Mesodermal cell (in vitro differentiated cells): ENCODE results near the gene LSM2.
"Not testable (repeated sequence)": the region's sequence is repeated elsewhere in the genome, so short reads cannot be mapped to it uniquely, and the experiment has no call there.

ENCODE experiments used
- H3K27ac ChIP-seq: 2 replicates; pipeline ENCODE4 v1.7.0; 2013; ENCODE audit warnings: mild to moderate bottlenecking, low read depth, low read length, moderate library complexity; ENCODE audit not compliant: severe bottlenecking
- H3K36me3 ChIP-seq: 2 replicates; pipeline ENCODE4 v1.7.1; 2013; ENCODE audit warnings: mild to moderate bottlenecking, low read length, moderate library complexity; ENCODE audit not compliant: control insufficient read depth, insufficient read depth
- H3K4me1 ChIP-seq: one replicate; pipeline ENCODE4 v1.7.1; 2013; ENCODE audit warnings: mild to moderate bottlenecking, low read length; ENCODE audit not compliant: insufficient read depth, control insufficient read depth, poor library complexity, severe bottlenecking
- H3K4me3 ChIP-seq: 2 replicates; pipeline ENCODE4 v1.7.0; 2013; ENCODE audit warnings: low read length, control low read depth, mild to moderate bottlenecking; ENCODE audit not compliant: insufficient read depth, poor library complexity, severe bottlenecking; ENCODE audit errors: extremely low read depth
- H3K9me3 ChIP-seq: 2 replicates; pipeline ENCODE4 v1.7.1; 2013; ENCODE audit warnings: mild to moderate bottlenecking, low read length, moderate library complexity; ENCODE audit not compliant: control insufficient read depth
- WGBS, 2 experiments: methylation state at CpG; one replicate each; pipeline ENCODE4 v1.1.5; 2013; ENCODE audit warnings: missing lambda C conversion rate in 2 of 2; ENCODE audit not compliant: insufficient coverage in 2 of 2; 5-methylcytosine and 5-hydroxymethylcytosine counted together

The LSM2 gene

GRCh38 chr6:31826793-31827285 lies 20.1 kb upstream of the LSM2 start:
- Histone ChIP-seq H3K9me3 (no peaks in the 10 kb centered on the region), H3K4me3 (peak overlapping the region; percentile 38), H3K4me1 (peaks cover 10% of the 10 kb centered on the region), H3K36me3 (no peaks in the 10 kb centered on the region), H3K27ac (peak overlapping the region; percentile 94)
- 0 to 8% methylated on average over 6 to 7 of the region's 13 CpGs for WGBS, 2 experiments

GRCh38 chr6:31825553-31825952 lies 18.8 kb upstream of the LSM2 start:
- WGBS, 2 experiments: 65% methylated on average over 2 of the region's 4 CpGs; no CpG with 5 or more reads in 1 of the 2 experiments
- Histone ChIP-seq H3K9me3 (no peaks in the 10 kb centered on the region), H3K4me3 (no peak overlapping the region), H3K4me1 (peaks cover 7% of the 10 kb centered on the region), H3K27ac (peak overlapping the region; percentile 16), H3K36me3 (no peaks in the 10 kb centered on the region)

- H3K36me3 ChIP-seq, H3K4me1 ChIP-seq, H3K27ac ChIP-seq, H3K4me3 ChIP-seq, H3K9me3 ChIP-seq: not testable (repeated sequence)
- WGBS, 2 experiments: 95 to 100% methylated on average over 2 to 3 of the region's 9 CpGs
These were observed 16.9 kb upstream of the LSM2 start for GRCh38 chr6:31823592-31824196.

- peak overlapping the region; percentile 48 for H3K4me3 ChIP-seq
- H3K36me3 ChIP-seq: peaks cover 7% of the 10 kb centered on the region
- WGBS, 2 experiments: 9 to 10% methylated on average over 10 to 12 of the region's 25 CpGs
- peak overlapping the region; percentile 92 for H3K27ac ChIP-seq
- peaks cover 17% of the 10 kb centered on the region for H3K4me1 ChIP-seq
- H3K9me3 ChIP-seq: no peaks in the 10 kb centered on the region
These were observed 15.5 kb upstream of the LSM2 start for GRCh38 chr6:31822036-31822821.

- peaks cover 7% of the 10 kb centered on the region for H3K36me3 ChIP-seq
- peak overlapping the region; percentile 92 for H3K27ac ChIP-seq
- WGBS, 2 experiments: 27 to 29% methylated on average over 16 to 19 of the region's 39 CpGs
- H3K4me1 ChIP-seq: peaks cover 11% of the 10 kb centered on the region
- H3K9me3 ChIP-seq: no peaks in the 10 kb centered on the region
- H3K4me3 ChIP-seq: peak overlapping the region; percentile 48
These were observed 14.7 kb upstream of the LSM2 start for GRCh38 chr6:31821301-31822035.

- not testable (repeated sequence) for H3K4me3 ChIP-seq, H3K36me3 ChIP-seq, H3K9me3 ChIP-seq, H3K27ac ChIP-seq, H3K4me1 ChIP-seq
- WGBS, 2 experiments: 90 to 100% methylated on average over 1 to 2 of the region's 10 CpGs
These were observed 13.6 kb upstream of the LSM2 start for GRCh38 chr6:31820399-31820798.

- Histone ChIP-seq H3K9me3 (no peaks in the 10 kb centered on the region), H3K27ac (no peak overlapping the region), H3K4me1 (peaks cover 9% of the 10 kb centered on the region), H3K4me3 (no peak overlapping the region), H3K36me3 (peaks cover 7% of the 10 kb centered on the region)
These were observed 13.1 kb upstream of the LSM2 start for GRCh38 chr6:31819871-31820299.

GRCh38 chr6:31817929-31818511 lies 11.3 kb upstream of the LSM2 start:
- H3K36me3 ChIP-seq, H3K4me1 ChIP-seq, H3K27ac ChIP-seq, H3K9me3 ChIP-seq: not testable (repeated sequence)
- H3K4me3 ChIP-seq: peak overlapping the region; percentile 19
- WGBS, 2 experiments: 89 to 100% methylated on average over 4 to 5 of the region's 8 CpGs

GRCh38 chr6:31817133-31817928 lies 10.6 kb upstream of the LSM2 start:
- H3K4me3 ChIP-seq: peak overlapping the region; percentile 19
- not testable (repeated sequence) for H3K36me3 ChIP-seq, H3K27ac ChIP-seq, H3K4me1 ChIP-seq, H3K9me3 ChIP-seq
- WGBS, 2 experiments: 93 to 95% methylated on average over 3 to 6 of the region's 37 CpGs
